Right lobe of liver (tissue), 6 donors: ENCODE measurements around the gene LRRC9. TPM values are rescaled to one million over a fixed set of nuclear protein-coding genes. Genes with fewer than 3 reads are reported as not detected.

Experiments used
- ATAC-seq, 4 donors: fragments of 200-7000 bp; cut with Tn5 transposase; one replicate each; pipeline ENCODE4 v1.9.1; 2020; ENCODE audit warnings: mild to moderate bottlenecking in 4 of 4, moderate library complexity in 4 of 4
- DNase-seq, 3 donors: peaks; one replicate each; pipeline ENCODE4 v3.0.0-alpha.2; 2020
- H3K27ac ChIP-seq, 3 donors: fragments of 200-600 bp; one replicate each; pipeline ENCODE4 v1.8.0; 2022
- H3K27me3 ChIP-seq, 2 donors: fragments of 200-600 bp; one replicate each; pipeline ENCODE4 v1.8.0; 2022
- H3K36me3 ChIP-seq, 4 donors: fragments of 200-600 bp; sonication (generic) in 1 of 4; one replicate each; pipeline versions ENCODE4 v1.5.1 to v1.8.0; 2017 to 2022; ENCODE audit warnings: control low read depth in 1 of 4
- H3K4me1 ChIP-seq, 4 donors: fragments of 200-600 bp; sonication (generic) in 1 of 4; one replicate each; pipeline versions ENCODE4 v1.5.1 to v1.8.0; 2017 to 2022; ENCODE audit warnings: control low read depth in 1 of 4
- H3K4me3 ChIP-seq, 3 donors: fragments of 200-600 bp; one replicate each; pipeline ENCODE4 v1.8.0; 2022
- H3K9me3 ChIP-seq, 4 donors: fragments of 200-600 bp; sonication (generic) in 1 of 4; one replicate each; pipeline versions ENCODE4 v1.5.1 to v1.8.0; 2017 to 2022; ENCODE audit warnings: control low read depth in 1 of 4
- POLR2A ChIP-seq: fragments of 450-650 bp; IDR thresholded peaks from one replicate; pipeline ENCODE4 v1.6.1; 2017; ENCODE audit warnings: antibody characterized with exemption, mild to moderate bottlenecking
- WGBS: methylation state at CpG from one replicate; pipeline ENCODE4 v1.1.6; 2018; ENCODE audit warnings: low coverage, low lambda C conversion rate; ENCODE audit not compliant: insufficient coverage; ENCODE audit errors: missing lambda C conversion rate; 5-methylcytosine and 5-hydroxymethylcytosine counted together
- intact Hi-C, 2 donors: fragments of 100-400 bp; cut with DNase I; formaldehyde crosslinking; loops; one replicate each; pipeline versions ENCODE4 v1.11.2 to v1.14.1; 2022
- total RNA-seq, 6 experiments: library from RNA; depleted of rRNA in 2 of 6; stranded (reverse); fragments of >200 nt in 2 of 6; fragmentation: NEBNext Ultra II Directional in 3 of 6; extraction: Animal tissue kit (Norgen Biotek cat#: 25700) in 3 of 6; gene quantifications; one replicate each; pipeline versions ENCODE4 v1.1.0 to v1.2.4, GENCODE V29; 2016 to 2023
- TF ChIP-seq, protein P1 (sequence below), 4 donors: fragments of 200-600 bp in 3 of 4; fragments of 450-650 bp in 1 of 4; IDR thresholded peaks; one replicate each; pipeline versions ENCODE4 v1.5.1 to v1.8.0; 2016 to 2022; ENCODE audit warnings: antibody characterized with exemption in 4 of 4, mild to moderate bottlenecking in 2 of 4
- donor health status: DM: no; HTN: yes; CAD: no.
- donor health status: DM: no; HTN: no; CAD: no.
- donor health status: DM: no; HTN: no; CAD: no.
- donor health status: DM: no; HTN: yes; CAD: no.
- donor health status: DM: no; HTN: yes; CAD: no.

The LRRC9 gene
- total RNA-seq, 6 experiments from 2014 or later = 0.15 TPM; not detected in 5

- H3K27ac ChIP-seq = peak overlapping the region; percentile 96 to 99 (median 98)
- H3K4me1 ChIP-seq = peaks cover 0 to 4% (median 0%) of the 10 kb centered on the region in 4 donors
- H3K36me3 ChIP-seq = no peaks in the 10 kb centered on the region
- H3K27me3 ChIP-seq = no peaks in the 10 kb centered on the region
- no peaks in the 10 kb centered on the region for H3K9me3 ChIP-seq
- DNase-seq = no peak
- WGBS = 8% methylated on average over 3 of the region's 3 CpGs
- intact Hi-C loops = loop anchor here in 1 of 2 donors (10.0 kb wide), 1 partner anchor 72 kb away; the partner anchor contains the start of gene DHRS7
- ATAC-seq = no peak
- peak overlapping the region; percentile 66 to 73 (median 66) for H3K4me3 ChIP-seq
- no peak for TF ChIP-seq POLR2A
- TF ChIP-seq, protein P1, sequence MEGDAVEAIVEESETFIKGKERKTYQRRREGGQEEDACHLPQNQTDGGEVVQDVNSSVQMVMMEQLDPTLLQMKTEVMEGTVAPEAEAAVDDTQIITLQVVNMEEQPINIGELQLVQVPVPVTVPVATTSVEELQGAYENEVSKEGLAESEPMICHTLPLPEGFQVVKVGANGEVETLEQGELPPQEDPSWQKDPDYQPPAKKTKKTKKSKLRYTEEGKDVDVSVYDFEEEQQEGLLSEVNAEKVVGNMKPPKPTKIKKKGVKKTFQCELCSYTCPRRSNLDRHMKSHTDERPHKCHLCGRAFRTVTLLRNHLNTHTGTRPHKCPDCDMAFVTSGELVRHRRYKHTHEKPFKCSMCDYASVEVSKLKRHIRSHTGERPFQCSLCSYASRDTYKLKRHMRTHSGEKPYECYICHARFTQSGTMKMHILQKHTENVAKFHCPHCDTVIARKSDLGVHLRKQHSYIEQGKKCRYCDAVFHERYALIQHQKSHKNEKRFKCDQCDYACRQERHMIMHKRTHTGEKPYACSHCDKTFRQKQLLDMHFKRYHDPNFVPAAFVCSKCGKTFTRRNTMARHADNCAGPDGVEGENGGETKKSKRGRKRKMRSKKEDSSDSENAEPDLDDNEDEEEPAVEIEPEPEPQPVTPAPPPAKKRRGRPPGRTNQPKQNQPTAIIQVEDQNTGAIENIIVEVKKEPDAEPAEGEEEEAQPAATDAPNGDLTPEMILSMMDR (IDR thresholded peaks at IDR 0.05) = no peak
Observed at GRCh38 chr14:60093080-60093479, 173.1 kb downstream of the LRRC9 start.

- TF ChIP-seq, protein P1 (IDR thresholded peaks at IDR 0.05) = no peak
- no peak for TF ChIP-seq POLR2A
- Histone ChIP-seq H3K4me3 (peak overlapping the region in 1 of 3 donors; percentile 66), H3K9me3 (no peaks in the 10 kb centered on the region), H3K4me1 (peaks cover 0 to 4% (median 0%) of the 10 kb centered on the region in 4 donors), H3K36me3 (no peaks in the 10 kb centered on the region), H3K27me3 (no peaks in the 10 kb centered on the region), H3K27ac (no peak overlapping the region)
- intact Hi-C loops = loop anchor here in 1 of 2 donors (10.0 kb wide), 1 partner anchor 71 kb away; the partner anchor contains the start of gene DHRS7
- DNase-seq = no peak
- ATAC-seq = no peak
Observed at GRCh38 chr14:60093606-60094005, 173.7 kb downstream of the LRRC9 start.

- Histone ChIP-seq H3K36me3 (no peaks in the 10 kb centered on the region), H3K4me1 (peaks cover 0 to 4% (median 0%) of the 10 kb centered on the region in 4 donors), H3K9me3 (no peaks in the 10 kb centered on the region), H3K27me3 (no peaks in the 10 kb centered on the region), H3K4me3 (no peak overlapping the region), H3K27ac (no peak overlapping the region)
- ATAC-seq = no peak
- intact Hi-C loops = loop anchor here in 1 of 2 donors (10.0 kb wide), 1 partner anchor 70 kb away; the partner anchor contains the start of gene DHRS7
- no peak for DNase-seq
- TF ChIP-seq, protein P1 (IDR thresholded peaks at IDR 0.05) = no peak
- TF ChIP-seq POLR2A = no peak
- 53% methylated on average over 4 of the region's 5 CpGs for WGBS
Observed at GRCh38 chr14:60094306-60094897, 174.5 kb downstream of the LRRC9 start.

DNA sequence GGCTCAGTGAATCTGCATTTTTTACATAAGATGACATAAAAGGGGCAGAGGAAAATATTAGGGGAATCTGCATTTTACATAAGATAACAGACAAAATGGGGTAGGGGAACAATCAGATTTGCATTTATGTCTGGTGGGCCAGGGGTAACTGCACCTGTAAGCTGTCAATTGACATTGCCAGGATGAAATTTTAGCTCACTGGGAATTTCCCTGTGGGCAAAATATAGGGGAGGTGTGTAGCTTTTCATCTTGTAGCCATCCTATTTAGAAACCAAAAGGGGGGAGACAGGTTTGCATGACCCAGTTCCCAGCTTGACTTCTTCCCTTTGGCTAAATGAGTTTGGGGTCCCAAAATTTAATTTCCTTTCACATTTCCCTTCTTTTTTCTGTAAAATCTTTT lies 175.3 kb downstream of the LRRC9 start:
- H3K9me3 ChIP-seq = no peaks in the 10 kb centered on the region
- TF ChIP-seq POLR2A = no peak
- TF ChIP-seq, protein P1 (IDR thresholded peaks at IDR 0.05) = no peak
- H3K4me3 ChIP-seq = no peak overlapping the region
- DNase-seq (no peak), ATAC-seq (no peak)
- H3K27me3 ChIP-seq = no peaks in the 10 kb centered on the region
- intact Hi-C loops = loop anchor here in 1 of 2 donors (10.0 kb wide), 1 partner anchor 70 kb away; the partner anchor contains the start of gene DHRS7
- H3K27ac ChIP-seq = no peak overlapping the region
- peaks cover 0 to 4% (median 0%) of the 10 kb centered on the region in 4 donors for H3K4me1 ChIP-seq
- H3K36me3 ChIP-seq = no peaks in the 10 kb centered on the region
